Measurements from ENCODE around the gene ANKS1B.

GRCh38 chr12:99648183-99648582 lies 336.6 kb downstream of the ANKS1B start:
- TF ChIP-seq CTCF (IDR thresholded peaks at IDR 0.05) (no peak), POLR2A (IDR thresholded peaks at IDR 0.05) (no peak), EP300 (IDR thresholded peaks at IDR 0.05) (no peak)
